HPDE6-E6E7 (cell line): ENCODE results near the gene TMEM63B.
A peak's percentile ranks its signal among the peaks of the same experiment; 100 is the strongest.
"Not testable (repeated sequence)": the region's sequence is repeated elsewhere in the genome, so short reads cannot be mapped to it uniquely, and the experiment has no call there.

ENCODE experiments used
- DNase-seq: peaks from one replicate; pipeline ENCODE4 v3.0.0; 2011; ENCODE audit warnings: missing footprints; ENCODE audit errors: extremely low spot score

Gene TMEM63B

GRCh38 chr6:44193307-44193910 is 66.1 kb downstream of the TMEM63B start:
- DNase-seq: no peak

GRCh38 chr6:44194326-44194725 is 67.0 kb downstream of the TMEM63B start:
- no peak for DNase-seq

- DNase-seq: not testable (repeated sequence)
Measured at GRCh38 chr6:44196351-44196750, 69.0 kb downstream of the TMEM63B start.

- DNase-seq: no peak
Measured at GRCh38 chr6:44198684-44199083, 71.3 kb downstream of the TMEM63B start.

- DNase-seq: no peak
Measured at GRCh38 chr6:44199883-44200282, 72.5 kb downstream of the TMEM63B start.

GRCh38 chr6:44201200-44201599 is 73.8 kb downstream of the TMEM63B start:
- no peak for DNase-seq

GRCh38 chr6:44201638-44202303 is 74.4 kb downstream of the TMEM63B start:
- DNase-seq: peak; percentile 67

- DNase-seq: no peak
Measured at GRCh38 chr6:44202332-44202971, 75.1 kb downstream of the TMEM63B start.

- no peak for DNase-seq
Measured at GRCh38 chr6:44202972-44203750, 75.8 kb downstream of the TMEM63B start.

GRCh38 chr6:44203955-44204354 is 76.6 kb downstream of the TMEM63B start:
- DNase-seq: no peak
